ENCODE data around the gene MOB1B.

Gene MOB1B

GRCh38 chr4:70994069-70994366 is 91.8 kb downstream of the MOB1B start:
- Histone ChIP-seq H3K18ac (ENCODE audit: low read depth in 1 of 2, low read length in 2 of 2) (peak overlapping the region; percentile 0 to 67), H3K79me1 (replicated peaks; ENCODE audit: low read length, poor library complexity, severe bottlenecking) (peaks cover 7% of the 10 kb centered on the region), H3K27ac (ENCODE audit: low read length, poor library complexity, severe bottlenecking) (no peak overlapping the region), H3K4ac (ENCODE audit: low read depth in 1 of 2, low read length in 2 of 2) (no peak overlapping the region), H3K27me3 (ENCODE audit: control insufficient read depth in 1 of 2, insufficient read depth in 1 of 2, low read length in 2 of 2) (no peaks in the 10 kb centered on the region), H3K14ac (ENCODE audit: low read length in 2 of 2) (no peak overlapping the region), H3K23ac (ENCODE audit: low read length in 2 of 2) (no peak overlapping the region), H4K91ac (ENCODE audit: low read length) (no peak overlapping the region), H3K9me3 (ENCODE audit: control insufficient read depth, low read length) (no peaks in the 10 kb centered on the region), H4K8ac (ENCODE audit: low read length) (no peak overlapping the region), H2AK5ac (ENCODE audit: low read length, severe bottlenecking) (no peak overlapping the region), H2AFZ (ENCODE audit: low read depth, low read length) (peak overlapping the region; percentile 0), H3K4me1 (ENCODE audit: control insufficient read depth, insufficient read depth, low read depth, low read length) (peaks cover 3% of the 10 kb centered on the region), H2BK15ac (ENCODE audit: low read depth, poor library complexity, severe bottlenecking) (no peak overlapping the region), H3K4me3 (ENCODE audit: insufficient read depth in 1 of 2, low read depth in 1 of 2, low read length in 2 of 2) (peak overlapping the region; percentile 76 to 97), H3K36me3 (ENCODE audit: control insufficient read depth in 1 of 2, insufficient read depth in 2 of 2, low read depth in 1 of 2, low read length in 2 of 2) (peaks cover 5 to 8% of the 10 kb centered on the region in 2 experiments), H2BK120ac (ENCODE audit: low read depth, low read length) (no peak overlapping the region), H3K4me2 (ENCODE audit: low read length, poor library complexity, severe bottlenecking) (peak overlapping the region; percentile 21), H2BK12ac (ENCODE audit: low read length in 2 of 2) (no peak overlapping the region), H2BK5ac (ENCODE audit: low read depth, low read length, poor library complexity, severe bottlenecking) (no peak overlapping the region), H3K9ac (ENCODE audit: low read length) (peak overlapping the region; percentile 93)
- 16% methylated on average over 1 of the region's 11 CpGs for WGBS
- no peak for DNase-seq

GRCh38 chr4:70994387-70995099 is 92.4 kb downstream of the MOB1B start:
- Histone ChIP-seq H2AK5ac (ENCODE audit: low read length, severe bottlenecking) (no peak overlapping the region), H3K79me1 (replicated peaks; ENCODE audit: low read length, poor library complexity, severe bottlenecking) (peaks cover 7% of the 10 kb centered on the region), H3K36me3 (ENCODE audit: control insufficient read depth in 1 of 2, insufficient read depth in 2 of 2, low read depth in 1 of 2, low read length in 2 of 2) (peaks cover 6 to 11% of the 10 kb centered on the region in 2 experiments), H2BK120ac (ENCODE audit: low read depth, low read length) (no peak overlapping the region), H4K8ac (ENCODE audit: low read length) (no peak overlapping the region), H3K4ac (ENCODE audit: low read depth in 1 of 2, low read length in 2 of 2) (no peak overlapping the region), H3K23ac (ENCODE audit: low read length in 2 of 2) (no peak overlapping the region), H3K18ac (ENCODE audit: low read depth in 1 of 2, low read length in 2 of 2) (no peak overlapping the region), H3K27ac (ENCODE audit: low read length, poor library complexity, severe bottlenecking) (no peak overlapping the region), H2AFZ (ENCODE audit: low read depth, low read length) (no peak overlapping the region), H2BK12ac (ENCODE audit: low read length in 2 of 2) (no peak overlapping the region), H3K4me3 (ENCODE audit: insufficient read depth in 1 of 2, low read depth in 1 of 2, low read length in 2 of 2) (peak overlapping the region in 1 of 2 experiments; percentile 97), H4K91ac (ENCODE audit: low read length) (no peak overlapping the region), H3K14ac (ENCODE audit: low read length in 2 of 2) (no peak overlapping the region), H3K27me3 (ENCODE audit: control insufficient read depth in 1 of 2, insufficient read depth in 1 of 2, low read length in 2 of 2) (no peaks in the 10 kb centered on the region), H2BK5ac (ENCODE audit: low read depth, low read length, poor library complexity, severe bottlenecking) (no peak overlapping the region), H3K9ac (ENCODE audit: low read length) (peak overlapping the region; percentile 93), H2BK15ac (ENCODE audit: low read depth, poor library complexity, severe bottlenecking) (no peak overlapping the region), H3K9me3 (ENCODE audit: control insufficient read depth, low read length) (no peaks in the 10 kb centered on the region), H3K4me1 (ENCODE audit: control insufficient read depth, insufficient read depth, low read depth, low read length) (peaks cover 3% of the 10 kb centered on the region), H3K4me2 (ENCODE audit: low read length, poor library complexity, severe bottlenecking) (peak overlapping the region; percentile 25)
- DNase-seq: no peak
- WGBS: 88% methylated on average over 9 of the region's 10 CpGs

- no peak overlapping the region for H2BK5ac ChIP-seq (ENCODE audit: low read depth, low read length, poor library complexity, severe bottlenecking)
- WGBS: 84% methylated on average over 4 of the region's 4 CpGs
- H3K4me1 ChIP-seq (ENCODE audit: control insufficient read depth, insufficient read depth, low read depth, low read length): peaks cover 3% of the 10 kb centered on the region
- H3K23ac ChIP-seq (ENCODE audit: low read length in 2 of 2): no peak overlapping the region
- H3K36me3 ChIP-seq (ENCODE audit: control insufficient read depth in 1 of 2, insufficient read depth in 2 of 2, low read depth in 1 of 2, low read length in 2 of 2): peaks cover 6 to 11% of the 10 kb centered on the region in 2 experiments
- H2AFZ ChIP-seq (ENCODE audit: low read depth, low read length): no peak overlapping the region
- no peak overlapping the region for H3K27ac ChIP-seq (ENCODE audit: low read length, poor library complexity, severe bottlenecking)
- H2BK12ac ChIP-seq (ENCODE audit: low read length in 2 of 2): no peak overlapping the region
- no peaks in the 10 kb centered on the region for H3K9me3 ChIP-seq (ENCODE audit: control insufficient read depth, low read length)
- no peak overlapping the region for H3K4me2 ChIP-seq (ENCODE audit: low read length, poor library complexity, severe bottlenecking)
- no peak overlapping the region for H3K4ac ChIP-seq (ENCODE audit: low read depth in 1 of 2, low read length in 2 of 2)
- no peak overlapping the region for H2BK15ac ChIP-seq (ENCODE audit: low read depth, poor library complexity, severe bottlenecking)
- H3K14ac ChIP-seq (ENCODE audit: low read length in 2 of 2): no peak overlapping the region
- H3K9ac ChIP-seq (ENCODE audit: low read length): no peak overlapping the region
- no peaks in the 10 kb centered on the region for H3K27me3 ChIP-seq (ENCODE audit: control insufficient read depth in 1 of 2, insufficient read depth in 1 of 2, low read length in 2 of 2)
- no peak overlapping the region for H2AK5ac ChIP-seq (ENCODE audit: low read length, severe bottlenecking)
- no peak overlapping the region for H4K91ac ChIP-seq (ENCODE audit: low read length)
- no peak overlapping the region for H3K4me3 ChIP-seq (ENCODE audit: insufficient read depth in 1 of 2, low read depth in 1 of 2, low read length in 2 of 2)
- no peak for DNase-seq
- no peak overlapping the region for H3K18ac ChIP-seq (ENCODE audit: low read depth in 1 of 2, low read length in 2 of 2)
- no peak overlapping the region for H2BK120ac ChIP-seq (ENCODE audit: low read depth, low read length)
- no peak overlapping the region for H4K8ac ChIP-seq (ENCODE audit: low read length)
- H3K79me1 ChIP-seq (replicated peaks; ENCODE audit: low read length, poor library complexity, severe bottlenecking): peaks cover 7% of the 10 kb centered on the region
These were observed 93.8 kb downstream of the MOB1B start for GRCh38 chr4:70996018-70996360.

DNA sequence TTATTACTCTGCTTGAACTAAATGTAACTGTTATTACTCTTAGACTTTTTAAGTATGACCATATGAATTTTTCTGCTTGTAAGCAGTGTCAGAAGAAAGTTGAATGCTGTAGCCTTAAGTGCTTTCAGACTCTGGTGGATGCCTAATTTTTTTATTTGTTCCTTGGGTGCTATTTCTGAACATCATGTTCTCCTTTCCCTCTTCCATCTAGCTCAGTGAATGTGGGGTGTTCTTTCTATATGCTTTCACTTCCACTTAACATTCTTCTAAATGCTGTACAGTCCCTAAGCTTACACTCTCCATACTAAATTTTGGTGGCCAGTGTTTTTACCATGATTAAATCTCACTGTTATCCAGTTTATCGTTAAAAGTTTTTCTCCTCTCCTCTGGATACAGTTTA is 94.9 kb downstream of the MOB1B start:
- Histone ChIP-seq H2BK12ac (ENCODE audit: low read length in 2 of 2) (no peak overlapping the region), H3K23ac (ENCODE audit: low read length in 2 of 2) (no peak overlapping the region), H3K27ac (ENCODE audit: low read length, poor library complexity, severe bottlenecking) (no peak overlapping the region), H3K9ac (ENCODE audit: low read length) (peak overlapping the region; percentile 18), H3K18ac (ENCODE audit: low read depth in 1 of 2, low read length in 2 of 2) (no peak overlapping the region), H2BK120ac (ENCODE audit: low read depth, low read length) (no peak overlapping the region), H3K27me3 (ENCODE audit: control insufficient read depth in 1 of 2, insufficient read depth in 1 of 2, low read length in 2 of 2) (no peaks in the 10 kb centered on the region), H3K4me1 (ENCODE audit: control insufficient read depth, insufficient read depth, low read depth, low read length) (peaks cover 3% of the 10 kb centered on the region), H3K9me3 (ENCODE audit: control insufficient read depth, low read length) (no peaks in the 10 kb centered on the region), H4K91ac (ENCODE audit: low read length) (no peak overlapping the region), H2AFZ (ENCODE audit: low read depth, low read length) (no peak overlapping the region), H3K4ac (ENCODE audit: low read depth in 1 of 2, low read length in 2 of 2) (no peak overlapping the region), H2BK15ac (ENCODE audit: low read depth, poor library complexity, severe bottlenecking) (no peak overlapping the region), H3K36me3 (ENCODE audit: control insufficient read depth in 1 of 2, insufficient read depth in 2 of 2, low read depth in 1 of 2, low read length in 2 of 2) (peaks cover 6 to 11% of the 10 kb centered on the region in 2 experiments), H2BK5ac (ENCODE audit: low read depth, low read length, poor library complexity, severe bottlenecking) (no peak overlapping the region), H3K4me3 (ENCODE audit: insufficient read depth in 1 of 2, low read depth in 1 of 2, low read length in 2 of 2) (no peak overlapping the region), H3K4me2 (ENCODE audit: low read length, poor library complexity, severe bottlenecking) (no peak overlapping the region), H2AK5ac (ENCODE audit: low read length, severe bottlenecking) (no peak overlapping the region), H3K14ac (ENCODE audit: low read length in 2 of 2) (no peak overlapping the region), H3K79me1 (replicated peaks; ENCODE audit: low read length, poor library complexity, severe bottlenecking) (peaks cover 7% of the 10 kb centered on the region), H4K8ac (ENCODE audit: low read length) (no peak overlapping the region)
- DNase-seq: no peak
- 100% methylated on average over 1 of the region's 1 CpG for WGBS
